ENCODE results near the gene NRAS.
"Not testable (repeated sequence)": the region's sequence is repeated elsewhere in the genome, so short reads cannot be mapped to it uniquely, and the experiment has no call there.

NRAS gene

DNA sequence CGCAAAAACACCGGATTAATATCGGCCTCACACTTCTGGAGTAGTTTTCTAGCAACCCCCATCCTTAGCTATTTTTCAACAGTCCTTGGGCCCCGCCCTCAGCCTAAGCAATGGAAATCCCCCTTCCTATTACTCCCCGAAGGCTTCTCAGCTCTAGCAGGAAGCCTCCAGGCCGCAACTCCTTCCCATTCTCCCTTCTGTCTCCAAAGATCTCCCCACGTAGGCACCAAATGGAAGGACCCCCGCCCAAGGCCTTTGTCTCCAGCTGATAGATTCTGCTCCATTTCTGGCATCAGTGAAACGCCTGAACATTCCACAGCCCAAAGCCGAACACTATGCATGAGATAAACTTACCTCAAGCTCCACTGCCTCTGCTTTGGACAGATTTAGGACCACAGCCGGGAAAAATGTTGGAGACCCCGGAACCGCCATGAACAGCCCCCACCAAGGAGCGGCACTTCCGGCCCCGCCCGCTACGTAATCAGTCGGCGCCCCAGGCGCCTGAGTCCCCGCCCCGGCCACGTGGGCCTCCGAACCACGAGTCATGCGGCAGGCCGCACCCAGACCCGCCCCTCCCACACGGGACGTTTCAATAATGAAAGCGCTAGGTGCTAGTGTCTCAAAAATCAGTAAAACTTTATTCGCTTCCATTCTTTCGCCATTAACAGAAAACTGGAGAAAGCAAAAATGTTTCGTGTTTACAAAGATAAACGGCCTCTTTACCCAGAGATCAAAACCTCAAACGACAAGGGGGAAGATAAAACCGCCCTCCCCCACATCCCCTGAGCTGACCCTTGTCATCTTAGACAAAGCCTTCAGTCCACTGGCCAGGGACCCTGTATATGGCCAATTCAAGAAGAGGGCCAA lies at the start of gene NRAS:
Gene NRAS (minus strand): TSS at position 468 of the 867 bp plus-strand sequence. CDS start 611 bp downstream, outside the sequence.
- FAIRE-seq: no peak

DNA sequence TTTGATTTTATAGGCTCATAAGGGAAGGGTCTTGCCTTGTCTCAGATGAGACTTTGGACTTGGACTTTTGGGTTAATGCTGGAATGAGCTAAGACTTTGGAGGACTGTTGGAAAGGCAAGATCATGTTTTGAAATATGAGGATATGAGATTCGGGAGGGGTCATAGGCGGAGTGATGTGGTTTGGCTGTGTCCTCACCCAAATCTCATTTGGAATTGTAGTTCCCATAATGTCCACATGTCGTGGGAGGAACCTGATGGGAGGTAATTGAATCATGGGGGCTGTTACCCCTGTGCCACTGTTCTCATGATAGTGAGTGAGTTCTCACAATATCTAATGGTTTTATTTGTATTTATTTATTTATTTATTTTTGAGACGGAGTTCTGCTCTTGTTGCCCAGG lies 48.1 kb upstream of the NRAS start:
- no peak for FAIRE-seq

- no peak for FAIRE-seq
These were observed 41.8 kb upstream of the NRAS start for GRCh38 chr1:114758256-114758832.

DNA sequence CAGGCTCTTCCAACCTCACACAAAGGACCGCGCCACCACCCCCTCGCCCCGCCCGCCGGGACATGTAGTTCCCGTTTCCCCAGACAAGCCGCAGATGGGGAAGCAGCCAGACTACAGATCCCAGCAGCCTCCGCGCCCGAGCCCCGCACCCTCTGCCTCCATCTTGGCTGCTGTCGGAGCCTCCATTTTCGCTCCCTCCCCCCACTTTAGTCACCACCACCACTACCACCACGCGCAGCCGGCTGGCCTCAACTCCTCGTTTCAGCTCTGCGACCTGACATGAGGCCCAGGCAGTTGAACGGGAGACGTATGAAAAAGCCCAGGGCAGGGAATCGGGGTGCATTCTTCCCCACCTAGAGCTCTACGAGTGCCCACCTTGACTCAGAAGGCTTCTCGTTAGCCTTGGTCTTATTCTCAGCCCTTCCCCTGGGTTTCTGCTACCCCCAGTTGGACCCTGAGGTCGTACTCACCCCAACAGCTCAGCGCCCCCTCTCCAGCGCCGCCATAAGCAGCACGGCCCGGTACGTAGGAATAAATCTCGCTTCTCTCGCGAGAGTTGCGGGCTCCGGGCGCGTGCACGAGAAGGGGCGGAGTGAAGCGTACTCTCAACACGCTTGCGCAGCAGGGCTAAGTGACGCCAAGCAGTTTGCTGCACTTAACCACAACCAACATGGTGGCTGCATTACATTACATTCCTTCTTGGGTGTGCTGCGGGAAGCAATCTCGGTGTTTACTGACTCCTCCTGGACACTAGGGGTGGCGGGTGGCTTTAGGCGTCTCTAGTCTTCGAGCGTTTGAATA lies 41.1 kb upstream of the NRAS start, which contains the start of gene CSDE1:
Gene CSDE1 (minus strand): TSS at position 530 of the 801 bp plus-strand sequence. CDS start 18,094 bp downstream, outside the sequence.
- no peak for FAIRE-seq

DNA sequence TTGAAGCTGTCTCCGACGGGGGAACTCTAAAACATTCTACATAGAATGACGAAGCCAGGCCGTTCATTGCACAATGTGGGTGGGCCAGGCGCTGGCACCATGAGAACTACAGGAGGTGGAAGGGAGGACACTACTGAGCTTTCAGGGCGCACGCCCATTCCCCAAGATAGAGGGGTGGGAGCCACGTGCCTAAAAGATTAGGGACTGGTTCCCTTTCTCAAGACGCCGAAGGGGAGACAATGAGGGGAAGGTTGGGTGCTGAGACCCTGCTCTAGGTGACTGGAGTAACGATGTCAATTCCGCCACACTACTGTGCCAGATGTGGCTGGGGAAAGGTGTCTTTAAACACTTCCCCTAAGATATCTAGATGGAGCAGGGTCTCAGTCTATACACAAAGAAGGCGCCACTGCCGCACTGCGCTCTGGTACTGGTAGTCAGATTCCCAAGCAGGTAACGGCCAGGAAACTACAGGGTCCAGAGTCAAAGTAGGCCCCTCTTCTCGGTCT lies 40.4 kb upstream of the NRAS start:
- FAIRE-seq: no peak

DNA sequence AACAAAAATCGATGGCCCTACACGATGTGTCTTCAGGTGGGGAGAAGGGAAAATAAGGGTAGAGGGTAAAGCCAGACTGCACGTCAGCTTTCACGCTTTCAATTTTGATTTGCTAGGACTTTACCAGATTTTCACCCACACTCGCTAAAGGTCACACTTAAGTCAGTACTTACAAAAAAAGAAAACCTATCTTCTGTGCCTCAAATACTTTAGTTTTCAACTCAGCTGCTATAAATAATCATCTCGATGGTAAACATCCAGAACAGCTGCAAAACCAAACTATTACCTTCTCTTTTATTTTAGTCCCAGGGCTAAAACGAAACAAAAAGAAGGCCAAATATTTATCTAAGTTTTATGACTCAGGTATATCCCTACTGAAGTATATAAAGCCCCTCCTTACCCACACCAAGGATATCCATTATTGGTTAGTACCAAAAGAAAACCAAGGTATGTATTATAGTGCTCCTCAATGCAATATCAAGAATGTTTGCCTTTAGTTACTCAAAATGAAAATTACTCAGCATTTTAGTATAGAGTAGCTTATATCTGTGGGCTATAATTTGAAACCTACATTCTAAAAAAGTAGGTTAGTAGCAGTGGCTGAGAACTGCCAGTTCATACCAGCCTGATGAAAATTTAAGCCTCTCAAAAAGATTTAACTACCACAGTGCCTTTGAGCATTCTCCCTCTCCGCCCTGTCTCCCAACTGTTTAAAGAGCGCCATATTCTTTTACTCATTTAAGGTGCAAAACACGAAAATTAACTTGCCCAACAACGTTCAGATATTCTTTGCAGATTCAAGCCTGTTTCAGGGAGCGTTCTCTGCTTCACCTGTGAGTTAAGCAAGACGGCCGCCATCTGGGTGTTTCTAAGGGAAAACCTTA lies 39.7 kb upstream of the NRAS start:
- FAIRE-seq: no peak

GRCh38 chr1:114755006-114755931 lies 38.7 kb upstream of the NRAS start:
- no peak for FAIRE-seq

GRCh38 chr1:114753702-114754101 lies 37.1 kb upstream of the NRAS start:
- not testable (repeated sequence) for FAIRE-seq

- no peak for FAIRE-seq
These were observed 36.6 kb upstream of the NRAS start for GRCh38 chr1:114753143-114753542.

DNA sequence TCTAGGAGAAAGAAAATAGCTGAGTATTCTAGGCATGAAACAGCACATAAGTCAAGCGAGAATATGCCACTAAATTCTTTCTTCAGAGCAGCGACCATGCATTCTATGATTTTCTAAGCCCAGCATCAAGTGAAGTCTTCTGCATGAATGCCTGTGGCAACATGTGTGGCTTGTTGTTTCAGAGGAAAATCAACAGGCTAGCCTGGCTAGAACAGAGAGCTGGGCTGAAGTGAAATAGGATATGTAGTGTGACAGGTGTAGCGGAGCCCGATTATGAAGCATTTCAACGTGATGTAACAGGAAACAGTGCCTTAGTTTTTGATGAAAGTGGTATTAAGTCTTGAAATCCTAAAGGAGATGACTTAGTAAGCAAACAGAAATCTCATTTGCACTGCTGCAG lies 34.2 kb upstream of the NRAS start:
- FAIRE-seq: peak; percentile 61

DNA sequence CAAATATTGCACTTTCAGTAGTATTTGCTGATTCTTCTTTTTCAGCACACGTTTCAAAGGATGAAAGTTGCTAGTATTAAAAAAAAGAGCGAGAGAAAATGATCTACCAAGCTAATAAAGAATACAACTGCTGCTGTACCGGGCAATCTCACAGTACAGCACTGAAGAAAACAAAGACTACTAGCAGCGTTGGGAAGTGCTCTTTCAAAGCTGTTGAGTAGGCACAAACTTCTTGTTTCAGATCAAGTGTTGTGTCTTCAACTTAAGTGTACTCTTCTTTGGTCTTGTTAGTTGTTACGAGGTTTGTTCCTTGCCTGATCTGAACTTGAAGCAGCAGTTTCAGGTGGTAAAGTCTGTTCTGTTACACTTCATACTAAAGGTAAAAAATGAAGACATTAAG lies 33.3 kb upstream of the NRAS start:
- FAIRE-seq: no peak

- peak; percentile 94 for FAIRE-seq
These were observed 30.0 kb upstream of the NRAS start for GRCh38 chr1:114746450-114747121.

DNA sequence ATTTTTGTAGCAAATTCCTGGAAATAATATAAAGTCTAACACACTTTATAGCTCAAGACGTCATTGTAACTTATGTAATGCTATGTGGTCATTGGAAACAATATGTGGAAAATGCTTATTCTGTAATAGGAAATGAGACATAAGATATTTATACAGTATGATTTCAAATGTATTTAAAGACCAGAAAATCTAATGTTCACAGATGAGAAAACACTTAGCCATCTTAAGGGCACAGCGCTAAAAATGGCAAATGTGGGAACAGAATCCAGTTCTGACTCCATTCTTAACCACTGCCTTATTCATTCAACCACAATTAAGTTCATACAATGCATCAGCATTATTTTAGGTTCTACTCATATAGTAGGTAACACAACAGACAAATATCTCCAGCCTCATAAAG lies 28.7 kb upstream of the NRAS start:
- FAIRE-seq: no peak

- FAIRE-seq: no peak
These were observed 25.6 kb upstream of the NRAS start for GRCh38 chr1:114741963-114742746.

DNA sequence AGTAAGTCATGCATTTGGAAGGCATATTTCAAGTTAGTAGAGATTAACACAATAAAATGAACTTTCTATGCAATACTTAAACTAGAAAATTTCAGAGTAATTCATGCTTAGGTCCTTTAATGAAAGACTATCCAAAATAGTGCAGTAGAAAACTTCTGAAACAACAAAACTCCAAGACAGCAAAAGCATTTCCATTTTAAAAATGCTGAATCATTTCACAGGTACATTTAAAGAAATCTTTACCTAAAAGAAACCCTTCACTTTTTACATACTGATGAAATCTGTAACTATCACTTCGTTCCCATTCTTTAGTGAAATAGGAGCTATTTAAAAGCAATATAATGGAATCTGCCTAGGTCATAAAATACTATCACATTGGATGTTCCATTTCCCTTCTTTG lies 23.8 kb upstream of the NRAS start:
- no peak for FAIRE-seq

DNA sequence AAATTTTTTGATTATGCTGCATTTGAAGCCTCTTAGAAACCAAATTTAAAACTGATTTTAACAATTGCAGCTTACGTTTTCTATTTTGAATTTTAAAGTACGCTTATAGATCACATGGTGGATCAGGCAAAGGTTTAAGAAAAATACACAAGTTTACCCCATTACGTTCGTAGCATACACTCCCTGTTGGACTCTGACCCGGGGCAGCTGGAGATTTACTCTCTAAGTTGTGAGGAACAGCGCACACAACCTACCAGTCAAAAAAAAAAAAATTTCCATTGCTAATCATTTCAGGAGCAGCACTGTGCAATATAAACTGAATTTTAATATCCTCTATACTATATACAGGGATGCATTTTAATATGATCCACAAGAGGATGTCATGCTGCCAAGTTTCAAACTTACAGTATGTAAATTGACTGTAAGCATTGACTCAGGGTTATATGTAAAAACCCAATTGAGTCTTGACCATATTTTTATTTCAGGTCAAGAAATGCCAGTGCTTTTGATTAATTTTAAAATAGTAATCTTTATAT lies 20.8 kb upstream of the NRAS start:
- FAIRE-seq: no peak

- FAIRE-seq: no peak
These were observed 18.9 kb upstream of the NRAS start for GRCh38 chr1:114735479-114735878.

- FAIRE-seq: no peak
These were observed 13.2 kb upstream of the NRAS start for GRCh38 chr1:114729782-114730181.

DNA sequence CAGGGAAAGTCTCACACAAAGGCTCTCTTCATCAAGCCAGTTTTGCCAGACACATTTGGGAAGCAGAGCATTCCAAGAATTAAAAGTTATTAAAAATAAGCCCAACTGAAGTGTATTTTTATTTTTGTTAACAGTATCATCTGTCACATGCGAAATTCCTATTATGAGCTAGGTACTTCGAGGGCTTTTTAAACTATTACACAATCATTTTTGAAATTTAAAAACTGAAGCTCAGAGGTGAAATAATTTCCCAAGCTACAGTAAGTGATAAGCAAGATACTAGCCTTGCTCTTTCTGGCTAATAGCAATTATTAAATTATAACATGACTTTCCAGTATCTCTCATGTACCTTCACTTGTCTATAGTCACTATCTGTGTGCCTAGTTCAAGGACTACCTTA lies 12.0 kb upstream of the NRAS start:
- FAIRE-seq: no peak
